HEK293T (cell line): Measurements from ENCODE around the gene PSTK.

Source experiments
- CTCF ChIA-PET: fragments of 350-600 bp; formaldehyde crosslinking; extraction: SDS; loops from one replicate; lab custom pipeline; 2021; ENCODE audit warnings: antibody characterized with exemption, inconsistent platforms; lab: Yijun Ruan, JAX
- POLR2A ChIA-PET: fragments of 350-600 bp; formaldehyde crosslinking; extraction: SDS; loops from one replicate; lab custom pipeline; 2020; ENCODE audit warnings: antibody characterized with exemption, inconsistent platforms; lab: Yijun Ruan, JAX
- DNase-seq: peaks from one replicate; pipeline ENCODE4 v3.0.0; 2012; ENCODE audit warnings: mixed read lengths; ENCODE audit errors: extremely low spot score
- ARNT ChIP-seq: fragments of 450-650 bp; IDR thresholded peaks from 2 replicates; pipeline ENCODE4 v1.6.1; 2017; ENCODE audit warnings: mild to moderate bottlenecking
- BHLHE40 ChIP-seq: fragments of 450-650 bp; IDR thresholded peaks from 2 replicates; pipeline ENCODE4 v1.6.1; 2016; ENCODE audit warnings: mild to moderate bottlenecking, moderate library complexity, borderline replicate concordance
- CTBP1 ChIP-seq: fragments of 450-650 bp; IDR thresholded peaks from 2 replicates; pipeline ENCODE4 v1.6.1; 2016; ENCODE audit warnings: borderline replicate concordance
- FOXA1 ChIP-seq: fragments of 450-650 bp; IDR thresholded peaks from 2 replicates; pipeline ENCODE4 v1.6.1; 2016; ENCODE audit warnings: mild to moderate bottlenecking
- FOXK2 ChIP-seq: fragments of 450-650 bp; IDR thresholded peaks from 2 replicates; pipeline ENCODE4 v1.6.1; 2016; ENCODE audit warnings: mild to moderate bottlenecking
- FOXM1 ChIP-seq: fragments of 450-650 bp; IDR thresholded peaks from 2 replicates; pipeline ENCODE4 v1.6.1; 2017; ENCODE audit warnings: mild to moderate bottlenecking, borderline replicate concordance
- L3MBTL2 ChIP-seq: fragments of 450-650 bp; conservative IDR thresholded peaks from 2 replicates; pipeline ENCODE4 v1.6.1; 2016; ENCODE audit warnings: mild to moderate bottlenecking
- LEF1 ChIP-seq: fragments of 450-650 bp; IDR thresholded peaks from 2 replicates; pipeline ENCODE4 v1.6.1; 2017; ENCODE audit warnings: mild to moderate bottlenecking, borderline replicate concordance
- NFRKB ChIP-seq: fragments of 450-650 bp; IDR thresholded peaks from 2 replicates; pipeline ENCODE4 v1.6.1; 2016; ENCODE audit warnings: mild to moderate bottlenecking, moderate library complexity
- PKNOX1 ChIP-seq: fragments of 450-650 bp; IDR thresholded peaks from 2 replicates; pipeline ENCODE4 v1.6.1; 2016
- SP1 ChIP-seq: fragments of 450-650 bp; IDR thresholded peaks from 2 replicates; pipeline ENCODE4 v1.6.1; 2017
- SUZ12 ChIP-seq: fragments of 450-650 bp; IDR thresholded peaks from 2 replicates; pipeline ENCODE4 v1.6.1; 2016; ENCODE audit warnings: mild to moderate bottlenecking
- TARDBP ChIP-seq: fragments of 450-650 bp; IDR thresholded peaks from 2 replicates; pipeline ENCODE4 v1.6.1; 2016
- ZNF384 ChIP-seq: fragments of 450-650 bp; IDR thresholded peaks from 2 replicates; pipeline ENCODE4 v1.6.1; 2016

The PSTK gene

GRCh38 chr10:123017421-123018165 is 37.4 kb downstream of the PSTK start:
- DNase-seq = no peak
- TF ChIP-seq TARDBP (no peak), NFRKB (no peak), CTBP1 (no peak), PKNOX1 (no peak), ARNT (no peak), SP1 (no peak), BHLHE40 (no peak), SUZ12 (no peak), ZNF384 (no peak), LEF1 (no peak)
- POLR2A ChIA-PET = no interaction called here
- CTCF ChIA-PET = no interaction called here

GRCh38 chr10:123018531-123018930 is 38.3 kb downstream of the PSTK start:
- TF ChIP-seq BHLHE40 (no peak), ARNT (no peak), NFRKB (no peak), LEF1 (no peak), CTBP1 (no peak), ZNF384 (no peak), FOXM1 (no peak)

GRCh38 chr10:123019264-123019663 is 39.1 kb downstream of the PSTK start:
- TF ChIP-seq SP1 (no peak), FOXA1 (no peak)
- ChIA-PET CTCF (no interaction called here), POLR2A (interaction anchor here (0.7 kb wide), 1 partner anchor 37 kb away, joined by 3 read pairs; no protein-coding TSS in a partner anchor)

More at GRCh38 chr10:123018531-123018930, 38.3 kb downstream of the PSTK start:
- no peak for DNase-seq
- ChIA-PET POLR2A (no interaction called here), CTCF (no interaction called here)

GRCh38 chr10:123019941-123020703 is 39.9 kb downstream of the PSTK start:
- TF ChIP-seq BHLHE40 = no peak
- ChIA-PET POLR2A (interaction anchor here (0.7 kb wide), 1 partner anchor 38 kb away, joined by 3 read pairs; no protein-coding TSS in a partner anchor), CTCF (no interaction called here)
- no peak for DNase-seq

More at GRCh38 chr10:123019264-123019663, 39.1 kb downstream of the PSTK start:
- no peak for DNase-seq

- POLR2A ChIA-PET = interaction anchor here (1.0 to 1.3 kb wide), 2 partner anchors 13 to 133 kb away, joined by 3 read pairs; partner anchors contain the start of gene BUB3
- TF ChIP-seq ZNF384 (no peak), BHLHE40 (no peak), CTBP1 (no peak), NFRKB (no peak), SUZ12 (no peak), FOXK2 (no peak), TARDBP (no peak), LEF1 (no peak), FOXM1 (no peak), SP1 (no peak), ARNT (no peak), PKNOX1 (no peak)
- CTCF ChIA-PET = interaction anchor here (1.0 to 1.3 kb wide), 4 partner anchors 9 to 169 kb away, joined by 3 to 5 read pairs (median 4); no protein-coding TSS in a partner anchor
- no peak for DNase-seq
Measured at GRCh38 chr10:123021517-123021916, 41.3 kb downstream of the PSTK start.

GRCh38 chr10:123024540-123024939 is 44.3 kb downstream of the PSTK start:
- CTCF ChIA-PET = no interaction called here
- TF ChIP-seq FOXM1 = no peak
- no peak for TF ChIP-seq BHLHE40
- no peak for TF ChIP-seq ZNF384
- TF ChIP-seq L3MBTL2 = no peak
- no peak for TF ChIP-seq NFRKB
- TF ChIP-seq ARNT = no peak
- TF ChIP-seq FOXK2 = no peak
- no peak for TF ChIP-seq TARDBP
- no peak for TF ChIP-seq FOXA1
- no peak for TF ChIP-seq LEF1
- no peak for TF ChIP-seq PKNOX1
- POLR2A ChIA-PET = no interaction called here
- DNase-seq = no peak

- POLR2A ChIA-PET = no interaction called here
- TF ChIP-seq TARDBP = no peak
- DNase-seq = no peak
- CTCF ChIA-PET = no interaction called here
Measured at GRCh38 chr10:123026302-123026701, 46.1 kb downstream of the PSTK start.
